ENCODE results near the gene C13orf42. TPM values are rescaled to one million over a fixed set of nuclear protein-coding genes. Genes with fewer than 3 reads are reported as not detected.

Gene C13orf42
- total RNA-seq, 4 donors from 2014 or later, result not detected

GRCh38 chr13:51111997-51112396 lies 923 bp upstream of the C13orf42 start:
- no peak for DNase-seq
- Histone ChIP-seq H3K4me1 (no peaks in the 10 kb centered on the region), H3K27me3 (no peaks in the 10 kb centered on the region), H3K4me3 (no peak overlapping the region), H3K27ac (no peak overlapping the region), H3K36me3 (no peaks in the 10 kb centered on the region), H3K9me3 (no peaks in the 10 kb centered on the region)
- TF ChIP-seq, protein P1, sequence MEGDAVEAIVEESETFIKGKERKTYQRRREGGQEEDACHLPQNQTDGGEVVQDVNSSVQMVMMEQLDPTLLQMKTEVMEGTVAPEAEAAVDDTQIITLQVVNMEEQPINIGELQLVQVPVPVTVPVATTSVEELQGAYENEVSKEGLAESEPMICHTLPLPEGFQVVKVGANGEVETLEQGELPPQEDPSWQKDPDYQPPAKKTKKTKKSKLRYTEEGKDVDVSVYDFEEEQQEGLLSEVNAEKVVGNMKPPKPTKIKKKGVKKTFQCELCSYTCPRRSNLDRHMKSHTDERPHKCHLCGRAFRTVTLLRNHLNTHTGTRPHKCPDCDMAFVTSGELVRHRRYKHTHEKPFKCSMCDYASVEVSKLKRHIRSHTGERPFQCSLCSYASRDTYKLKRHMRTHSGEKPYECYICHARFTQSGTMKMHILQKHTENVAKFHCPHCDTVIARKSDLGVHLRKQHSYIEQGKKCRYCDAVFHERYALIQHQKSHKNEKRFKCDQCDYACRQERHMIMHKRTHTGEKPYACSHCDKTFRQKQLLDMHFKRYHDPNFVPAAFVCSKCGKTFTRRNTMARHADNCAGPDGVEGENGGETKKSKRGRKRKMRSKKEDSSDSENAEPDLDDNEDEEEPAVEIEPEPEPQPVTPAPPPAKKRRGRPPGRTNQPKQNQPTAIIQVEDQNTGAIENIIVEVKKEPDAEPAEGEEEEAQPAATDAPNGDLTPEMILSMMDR (IDR thresholded peaks at IDR 0.05), result no peak
- no peak for TF ChIP-seq POLR2A (IDR thresholded peaks at IDR 0.05)
- intact Hi-C loops (cut with DNase I; ENCODE audit: low total_unique reads), result no loop called here

DNA sequence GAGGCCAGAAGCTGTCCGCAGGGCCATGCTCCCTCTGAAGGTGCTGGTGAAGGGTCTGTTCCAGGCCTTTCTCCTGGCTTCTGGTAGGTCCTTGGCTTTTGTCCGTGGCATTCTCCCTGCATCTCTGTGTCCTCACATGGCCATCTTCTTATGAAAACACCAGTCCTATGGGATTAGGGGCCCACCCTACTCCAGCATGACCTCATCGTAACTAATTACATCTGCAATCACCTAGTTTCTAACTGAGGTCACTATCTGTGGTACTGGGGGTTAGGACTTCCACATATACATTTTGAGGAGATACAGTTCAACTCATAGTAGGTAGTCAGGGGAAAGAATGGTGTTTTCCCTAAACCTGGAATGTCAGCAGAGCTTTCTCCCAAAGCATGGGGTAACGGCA lies 3.1 kb downstream of the C13orf42 start:
- no peak for DNase-seq
- Histone ChIP-seq H3K4me1 (no peaks in the 10 kb centered on the region), H3K9me3 (no peaks in the 10 kb centered on the region), H3K27me3 (no peaks in the 10 kb centered on the region), H3K36me3 (no peaks in the 10 kb centered on the region), H3K4me3 (no peak overlapping the region), H3K27ac (no peak overlapping the region)
- TF ChIP-seq, protein P1 (IDR thresholded peaks at IDR 0.05), result no peak
- no peak for TF ChIP-seq POLR2A (IDR thresholded peaks at IDR 0.05)
- intact Hi-C loops (cut with DNase I; ENCODE audit: low total_unique reads), result no loop called here

- no peaks in the 10 kb centered on the region for H3K9me3 ChIP-seq
- TF ChIP-seq POLR2A (IDR thresholded peaks at IDR 0.05), result no peak
- TF ChIP-seq, protein P1 (IDR thresholded peaks at IDR 0.05), result no peak
- no peaks in the 10 kb centered on the region for H3K36me3 ChIP-seq
- no peaks in the 10 kb centered on the region for H3K27me3 ChIP-seq
- intact Hi-C loops (cut with DNase I; ENCODE audit: low total_unique reads), result no loop called here
- no peak overlapping the region for H3K4me3 ChIP-seq
- H3K4me1 ChIP-seq, result no peaks in the 10 kb centered on the region
- no peak overlapping the region for H3K27ac ChIP-seq
- DNase-seq, result no peak
Measured at GRCh38 chr13:51105046-51105445, 6.0 kb downstream of the C13orf42 start.

DNA sequence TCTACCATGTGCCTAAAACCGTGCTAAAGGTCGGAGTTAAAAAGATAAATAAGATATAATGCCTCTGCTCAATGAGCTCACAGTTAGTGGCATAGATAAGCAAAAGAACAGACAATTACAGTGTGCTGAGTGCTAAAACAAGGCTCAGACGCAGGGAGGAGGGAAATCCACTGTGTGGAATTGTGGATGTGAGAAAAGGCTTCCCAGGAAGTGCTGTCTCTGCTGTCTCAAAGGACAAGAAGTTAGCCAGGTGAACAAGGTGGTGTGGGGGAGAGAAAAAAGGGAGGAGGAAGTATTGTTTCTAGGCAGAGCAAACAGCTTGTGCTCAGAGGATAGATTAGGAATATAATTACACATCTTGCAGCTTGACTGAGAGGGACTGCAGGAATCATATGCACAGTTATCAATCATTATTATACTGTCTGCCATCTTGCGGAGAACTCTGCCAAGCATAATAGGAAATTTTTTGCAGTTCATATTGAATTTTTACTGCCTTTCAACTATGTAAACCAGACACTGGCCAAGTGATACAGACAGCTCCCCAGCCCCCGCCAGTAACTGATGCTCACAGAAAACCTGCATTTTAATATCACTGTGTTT lies 9.3 kb downstream of the C13orf42 start:
- Histone ChIP-seq H3K27ac (no peak overlapping the region), H3K4me3 (no peak overlapping the region), H3K4me1 (no peaks in the 10 kb centered on the region), H3K36me3 (no peaks in the 10 kb centered on the region), H3K27me3 (no peaks in the 10 kb centered on the region), H3K9me3 (no peaks in the 10 kb centered on the region)
- no peak for DNase-seq
- intact Hi-C loops (cut with DNase I; ENCODE audit: low total_unique reads), result no loop called here
- TF ChIP-seq POLR2A (IDR thresholded peaks at IDR 0.05), result no peak
- TF ChIP-seq, protein P1 (IDR thresholded peaks at IDR 0.05), result no peak

GRCh38 chr13:51097353-51098043 lies 13.6 kb downstream of the C13orf42 start:
- Histone ChIP-seq H3K9me3 (no peaks in the 10 kb centered on the region), H3K27me3 (no peaks in the 10 kb centered on the region), H3K4me3 (no peak overlapping the region), H3K27ac (no peak overlapping the region), H3K36me3 (no peaks in the 10 kb centered on the region), H3K4me1 (no peaks in the 10 kb centered on the region)
- no peak for DNase-seq
- intact Hi-C loops (cut with DNase I; ENCODE audit: low total_unique reads), result no loop called here
- TF ChIP-seq, protein P1 (IDR thresholded peaks at IDR 0.05), result no peak
- no peak for TF ChIP-seq POLR2A (IDR thresholded peaks at IDR 0.05)
